Keratinocyte (primary cell): Measurements from ENCODE around the gene STRBP.

ENCODE experiments used
- CTCF ChIP-seq, 3 experiments: IDR thresholded peaks in 1 of 3; conservative IDR thresholded peaks in 1 of 3; optimal IDR thresholded peaks in 1 of 3; 2 replicates in 2 of 3; 3 replicates in 1 of 3; pipeline versions ENCODE3 to v1.5.1; 2011; ENCODE audit warnings: low read length in 3 of 3, mild to moderate bottlenecking in 3 of 3, moderate library complexity in 2 of 3, control low read depth in 1 of 3, inconsistent platforms in 1 of 3; ENCODE audit not compliant: insufficient read depth in 2 of 3; ENCODE audit errors: extremely low read depth in 1 of 3
- EZH2 ChIP-seq: IDR thresholded peaks from one replicate; pipeline ENCODE4 v1.6.1; 2012; ENCODE audit warnings: inconsistent platforms, mild to moderate bottlenecking, low read length, moderate library complexity

DNA sequence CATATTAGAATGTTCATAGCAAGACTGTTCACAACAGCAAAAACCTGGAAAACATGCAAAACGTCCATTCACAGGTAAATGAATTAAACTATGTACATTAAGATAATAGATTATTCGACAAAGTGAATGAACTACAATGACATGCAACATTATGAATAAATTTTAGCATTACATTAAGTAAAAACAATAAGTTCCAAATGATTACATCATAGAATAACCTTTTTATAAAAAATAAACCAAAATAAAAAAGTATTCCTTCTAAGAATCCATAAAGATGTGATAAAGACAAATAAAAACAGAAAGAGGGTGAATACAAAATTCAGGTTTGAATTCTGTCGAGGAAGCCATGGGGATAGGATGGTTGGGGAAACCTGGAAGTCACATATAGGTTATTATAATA is 57.3 kb downstream of the STRBP start:
- TF ChIP-seq CTCF (optimal IDR thresholded peaks at IDR 0.05 in 1 of 3, IDR thresholded peaks at IDR 0.05 in 1 of 3, conservative IDR thresholded peaks at IDR 0.05 in 1 of 3; ENCODE audit: extremely low read depth in 1 of 3, insufficient read depth in 2 of 3, low read length in 3 of 3) (no peak), EZH2 (no peak)
